HG03342 (cell line): Measurements from ENCODE around the gene SLC9B2.

Experiments
- ATAC-seq: cut with Tn5 transposase; IDR thresholded peaks from one replicate; pipeline ENCODE4 v1.9.1; 2021; ENCODE audit warnings: mild to moderate bottlenecking, moderate library complexity; ENCODE audit not compliant: unreplicated experiment

SLC9B2 gene

GRCh38 chr4:103079621-103080020 lies 3.1 kb upstream of the SLC9B2 start:
- ATAC-seq: no peak

- ATAC-seq: peak; percentile 58
Measured at GRCh38 chr4:103075894-103076746, 441 bp downstream of the SLC9B2 start.

DNA sequence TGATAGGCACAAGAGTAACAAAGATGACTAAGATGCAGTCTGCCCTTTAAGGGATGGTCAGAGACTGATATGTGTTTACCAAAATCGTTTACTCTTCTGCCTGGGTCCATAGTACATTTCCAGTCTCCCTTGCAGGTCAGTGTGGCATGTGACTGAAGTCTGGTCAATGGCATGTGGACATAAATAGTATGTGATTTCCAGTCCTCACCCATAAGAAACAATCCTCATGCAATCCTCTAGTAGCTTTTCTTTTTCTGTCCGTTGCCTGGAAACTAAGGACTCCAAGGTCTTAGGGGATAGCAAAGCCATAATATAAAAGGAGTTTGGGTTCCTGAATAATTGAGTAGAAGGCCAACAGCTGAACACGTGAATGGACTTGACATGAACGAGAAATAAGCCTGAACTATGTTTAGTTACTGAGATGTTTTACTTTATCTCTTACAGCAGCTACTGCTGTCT lies 1.1 kb downstream of the SLC9B2 start:
- peak; percentile 1 for ATAC-seq

DNA sequence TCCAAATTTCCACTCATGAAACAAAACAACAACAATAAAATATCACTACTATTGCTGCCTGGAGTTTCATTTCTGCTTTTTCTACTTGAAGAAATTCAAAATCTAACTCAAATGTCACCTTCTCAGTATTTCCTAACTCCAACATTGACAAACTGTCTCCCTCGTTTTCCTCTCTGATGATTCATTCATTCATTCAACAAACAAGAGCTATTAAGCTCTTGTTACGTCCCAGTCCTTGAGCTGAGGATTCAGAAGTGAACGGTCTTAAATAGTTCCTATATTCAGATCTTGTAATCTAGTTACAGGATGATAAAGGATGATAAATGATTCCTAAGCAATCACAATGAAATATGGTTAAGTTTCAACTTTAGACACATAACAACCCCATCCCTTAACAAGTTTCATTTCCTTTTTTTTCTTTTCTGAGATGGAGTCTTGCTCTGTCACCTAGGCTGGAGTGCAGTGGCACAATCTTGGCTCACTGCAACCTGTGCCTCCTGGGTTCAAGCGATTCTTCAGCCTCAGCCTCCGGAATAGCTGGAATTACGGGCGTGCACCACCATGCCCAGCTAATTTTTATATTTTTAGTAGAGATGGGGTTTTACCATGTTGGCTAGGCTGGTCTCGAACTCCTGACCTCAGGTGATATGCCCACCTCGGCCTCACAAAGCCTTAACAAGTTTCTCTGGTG lies 1.7 kb downstream of the SLC9B2 start:
- peak; percentile 34 for ATAC-seq

GRCh38 chr4:103073792-103074438 lies 2.6 kb downstream of the SLC9B2 start:
- ATAC-seq: no peak

DNA sequence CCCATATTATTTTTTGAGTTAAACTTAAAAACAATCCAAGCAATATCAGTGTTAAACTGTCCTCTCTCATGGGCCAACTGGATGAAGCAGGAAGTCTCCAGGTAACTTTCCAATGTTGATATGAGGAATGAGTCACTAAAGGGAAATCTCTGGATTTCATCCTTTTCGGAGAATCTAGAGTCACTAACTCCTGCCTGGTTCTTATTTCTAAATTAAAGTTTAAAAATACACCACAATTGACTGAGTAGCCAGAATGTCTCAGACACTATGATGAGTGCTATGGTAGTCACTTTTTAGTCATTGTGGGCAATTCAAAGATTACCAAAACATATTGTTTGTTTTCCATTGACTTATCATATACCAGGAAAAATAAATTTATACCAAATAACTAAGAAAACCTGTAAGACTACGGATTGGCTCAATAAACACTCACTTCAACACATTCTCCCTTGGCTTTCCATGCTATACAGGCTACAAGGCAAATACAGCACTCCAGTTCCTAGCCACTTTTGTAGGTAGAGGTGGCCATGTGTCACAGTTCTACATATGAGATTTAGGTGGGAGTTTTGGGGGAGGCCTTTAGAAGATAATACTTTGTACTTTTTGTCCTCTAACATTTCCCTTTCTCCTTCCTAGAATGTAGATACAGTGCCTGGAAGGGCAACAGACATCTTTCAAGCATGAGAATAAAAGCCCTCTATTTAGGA lies 8.6 kb downstream of the SLC9B2 start:
- ATAC-seq: no peak

DNA sequence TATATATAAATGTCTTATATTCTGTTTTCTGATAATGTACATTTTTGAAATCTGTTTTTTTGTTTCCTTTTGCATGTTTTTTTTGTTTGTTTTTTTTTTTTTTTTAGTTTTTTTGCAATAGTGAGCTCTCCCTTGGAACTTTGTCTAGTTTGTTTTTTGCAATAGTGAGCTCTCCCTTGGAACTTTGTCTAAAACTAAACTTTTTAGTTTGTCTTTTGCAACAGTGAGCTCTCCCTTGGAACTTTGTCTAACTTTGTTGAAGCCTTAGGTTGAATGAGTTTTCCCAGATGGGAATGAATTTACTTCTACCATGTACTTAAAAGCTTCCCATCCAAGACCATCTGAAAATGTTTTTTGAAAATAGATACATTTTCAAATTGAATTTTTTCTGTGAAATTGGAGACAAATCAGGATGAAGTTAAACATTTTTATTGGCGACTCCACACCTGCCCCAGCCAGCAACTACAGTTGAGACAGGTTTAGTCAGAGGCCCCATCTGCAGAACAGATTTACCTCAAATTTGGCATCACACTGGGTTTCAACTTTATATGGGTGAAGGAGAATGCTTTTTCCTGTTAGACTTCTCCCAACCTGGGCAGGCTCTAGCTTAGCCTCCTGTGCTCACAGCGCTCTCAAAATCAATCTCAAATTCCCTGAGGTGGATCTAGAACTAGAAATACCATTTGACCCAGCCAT lies 16.0 kb downstream of the SLC9B2 start:
- no peak for ATAC-seq

DNA sequence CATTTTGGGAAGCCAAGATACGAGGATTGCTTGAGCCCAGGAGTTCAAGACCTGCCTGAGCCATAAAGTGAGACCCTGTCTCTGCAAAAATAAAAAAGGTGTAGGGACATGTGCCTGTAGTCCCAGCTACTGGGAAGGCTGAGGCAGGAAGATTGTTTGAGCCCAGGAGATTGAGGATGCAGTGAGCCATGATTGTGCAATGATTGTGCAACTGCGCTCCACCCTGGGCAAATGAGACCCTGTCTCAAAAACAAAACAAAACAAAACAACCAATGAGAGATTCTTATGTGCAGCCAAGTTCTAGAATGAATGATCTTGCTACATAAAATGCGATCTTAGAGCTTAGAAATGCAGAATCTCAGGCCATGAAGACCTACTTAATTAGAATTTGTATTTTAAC lies 22.5 kb downstream of the SLC9B2 start:
- no peak for ATAC-seq

DNA sequence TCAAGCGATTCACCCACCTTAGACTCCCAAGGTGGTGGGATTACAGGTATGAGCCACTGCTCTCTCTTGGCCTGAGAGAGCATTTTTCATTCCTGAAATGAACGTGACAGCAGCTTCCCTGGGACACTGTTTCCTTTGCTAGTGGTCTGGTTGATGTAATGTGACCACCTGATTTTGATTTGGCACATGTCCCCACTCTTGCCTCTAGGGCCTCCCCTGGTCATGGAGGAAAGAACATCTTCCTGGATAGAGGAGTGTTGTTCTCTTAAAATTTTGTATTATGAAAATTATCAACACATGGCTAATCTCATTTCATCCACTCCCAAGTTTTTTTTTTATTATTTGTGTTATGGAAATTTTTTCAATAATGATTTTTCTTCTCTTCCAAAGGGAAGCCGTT lies 23.8 kb downstream of the SLC9B2 start:
- ATAC-seq: no peak

DNA sequence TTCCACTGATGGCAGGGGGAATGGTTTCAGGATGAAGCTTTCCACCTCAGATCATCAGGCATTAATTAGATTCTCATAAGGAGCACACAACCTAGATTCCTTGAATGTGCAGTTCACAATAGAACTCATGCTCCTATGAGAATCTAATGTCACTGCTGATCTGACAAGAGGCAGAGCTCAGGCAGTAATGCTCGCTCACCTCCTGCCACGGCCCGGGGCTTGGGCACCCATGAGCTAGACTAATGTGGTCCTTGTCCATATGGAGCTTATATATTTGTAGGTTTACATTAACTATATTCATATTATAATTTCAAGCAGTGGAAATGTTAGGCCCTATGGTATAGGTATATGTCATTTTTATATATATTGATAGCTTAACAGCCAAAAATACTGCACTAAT lies 24.4 kb downstream of the SLC9B2 start:
- no peak for ATAC-seq

- no peak for ATAC-seq
Measured at GRCh38 chr4:103050736-103051436, 25.7 kb downstream of the SLC9B2 start.

- ATAC-seq: peak; percentile 96
Measured at GRCh38 chr4:103046416-103047290, 29.9 kb downstream of the SLC9B2 start.

DNA sequence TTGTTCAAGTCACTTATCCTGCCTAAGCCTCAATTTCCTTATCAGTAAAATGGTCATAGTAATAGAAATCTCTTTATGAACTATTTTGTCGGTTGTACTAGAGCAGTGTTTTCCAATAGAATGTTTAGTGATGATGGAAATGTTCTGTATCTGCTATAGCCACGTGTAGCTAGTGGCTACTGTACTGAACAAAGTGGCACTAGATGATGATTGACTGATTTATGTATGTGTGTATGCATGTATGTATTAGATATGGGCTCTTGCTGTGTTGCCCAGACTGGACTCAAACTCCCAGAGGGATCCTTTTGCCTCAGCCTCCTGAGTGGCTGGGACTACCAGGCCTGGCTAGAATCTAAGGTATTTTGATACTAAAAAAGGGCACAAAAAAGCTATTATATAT lies 32.4 kb downstream of the SLC9B2 start:
- ATAC-seq: no peak

GRCh38 chr4:103036169-103036568 lies 40.4 kb downstream of the SLC9B2 start:
- no peak for ATAC-seq

GRCh38 chr4:103032574-103032973 lies 44.0 kb downstream of the SLC9B2 start:
- peak; percentile 71 for ATAC-seq

DNA sequence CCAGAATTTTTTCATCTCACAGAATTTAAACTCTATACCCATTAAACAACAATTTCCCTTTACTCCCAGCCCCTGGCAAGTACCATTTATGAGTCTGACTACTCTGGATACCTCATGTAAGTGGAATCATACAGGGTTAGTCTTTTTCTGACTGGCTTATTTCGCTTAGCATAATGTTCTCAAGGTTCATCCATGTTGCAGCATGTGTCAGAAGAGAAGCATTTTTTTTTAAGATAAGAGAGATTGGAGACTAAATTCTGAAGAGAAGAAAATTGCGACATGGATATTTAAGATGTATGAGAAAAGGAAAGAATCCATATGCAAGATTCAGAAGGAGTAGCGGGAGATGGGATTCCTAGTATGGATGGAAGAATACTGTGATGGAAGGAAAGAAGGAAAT lies 45.8 kb downstream of the SLC9B2 start:
- ATAC-seq: no peak

GRCh38 chr4:103029300-103029699 lies 47.3 kb downstream of the SLC9B2 start:
- no peak for ATAC-seq

- no peak for ATAC-seq
Measured at GRCh38 chr4:103026868-103027267, 49.7 kb downstream of the SLC9B2 start.

DNA sequence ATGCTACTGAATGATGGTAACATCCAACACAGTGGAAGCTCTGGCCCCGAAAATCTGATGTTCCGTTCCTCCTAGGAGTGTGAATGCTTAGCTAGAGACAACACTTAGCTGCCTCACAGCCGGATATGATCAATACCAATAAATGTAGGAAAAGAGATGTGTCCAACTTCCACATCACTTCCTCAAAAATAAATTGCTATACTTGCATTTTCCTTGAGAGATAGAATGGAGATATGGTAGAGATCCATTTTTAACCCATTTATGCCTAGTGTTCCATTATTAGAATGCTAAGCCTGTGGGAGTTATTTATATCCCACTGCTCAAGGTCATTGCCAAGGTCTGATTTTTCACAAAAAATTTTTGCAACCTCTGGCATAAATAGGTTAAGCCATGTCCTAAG lies 51.6 kb downstream of the SLC9B2 start:
- no peak for ATAC-seq
